22Rv1 (cell line): Measurements from ENCODE around the gene DCTN2.

ENCODE experiments used
- H3K27ac ChIP-seq: fragments of 450-650 bp; 2 replicates; pipeline ENCODE4 v1.5.1; 2017
- ZFX ChIP-seq: fragments of 450-650 bp; IDR thresholded peaks from 2 replicates; pipeline ENCODE4 v1.6.1; 2017; ENCODE audit warnings: antibody characterized with exemption, borderline replicate concordance
- TF ChIP-seq, protein P1 (sequence below): fragments of 450-650 bp; IDR thresholded peaks from 2 replicates; pipeline ENCODE4 v1.5.1; 2017; ENCODE audit warnings: mild to moderate bottlenecking

Gene DCTN2

GRCh38 chr12:57548488-57548887, 1.5 kb upstream of the DCTN2 start:
- TF ChIP-seq ZFX, result no peak
- TF ChIP-seq, protein P1, sequence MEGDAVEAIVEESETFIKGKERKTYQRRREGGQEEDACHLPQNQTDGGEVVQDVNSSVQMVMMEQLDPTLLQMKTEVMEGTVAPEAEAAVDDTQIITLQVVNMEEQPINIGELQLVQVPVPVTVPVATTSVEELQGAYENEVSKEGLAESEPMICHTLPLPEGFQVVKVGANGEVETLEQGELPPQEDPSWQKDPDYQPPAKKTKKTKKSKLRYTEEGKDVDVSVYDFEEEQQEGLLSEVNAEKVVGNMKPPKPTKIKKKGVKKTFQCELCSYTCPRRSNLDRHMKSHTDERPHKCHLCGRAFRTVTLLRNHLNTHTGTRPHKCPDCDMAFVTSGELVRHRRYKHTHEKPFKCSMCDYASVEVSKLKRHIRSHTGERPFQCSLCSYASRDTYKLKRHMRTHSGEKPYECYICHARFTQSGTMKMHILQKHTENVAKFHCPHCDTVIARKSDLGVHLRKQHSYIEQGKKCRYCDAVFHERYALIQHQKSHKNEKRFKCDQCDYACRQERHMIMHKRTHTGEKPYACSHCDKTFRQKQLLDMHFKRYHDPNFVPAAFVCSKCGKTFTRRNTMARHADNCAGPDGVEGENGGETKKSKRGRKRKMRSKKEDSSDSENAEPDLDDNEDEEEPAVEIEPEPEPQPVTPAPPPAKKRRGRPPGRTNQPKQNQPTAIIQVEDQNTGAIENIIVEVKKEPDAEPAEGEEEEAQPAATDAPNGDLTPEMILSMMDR, result no peak
- no peak overlapping the region for H3K27ac ChIP-seq

- TF ChIP-seq ZFX, result no peak
- TF ChIP-seq, protein P1, result no peak
- H3K27ac ChIP-seq, result no peak overlapping the region
These were observed 972 bp upstream of the DCTN2 start for GRCh38 chr12:57548013-57548315.

DNA sequence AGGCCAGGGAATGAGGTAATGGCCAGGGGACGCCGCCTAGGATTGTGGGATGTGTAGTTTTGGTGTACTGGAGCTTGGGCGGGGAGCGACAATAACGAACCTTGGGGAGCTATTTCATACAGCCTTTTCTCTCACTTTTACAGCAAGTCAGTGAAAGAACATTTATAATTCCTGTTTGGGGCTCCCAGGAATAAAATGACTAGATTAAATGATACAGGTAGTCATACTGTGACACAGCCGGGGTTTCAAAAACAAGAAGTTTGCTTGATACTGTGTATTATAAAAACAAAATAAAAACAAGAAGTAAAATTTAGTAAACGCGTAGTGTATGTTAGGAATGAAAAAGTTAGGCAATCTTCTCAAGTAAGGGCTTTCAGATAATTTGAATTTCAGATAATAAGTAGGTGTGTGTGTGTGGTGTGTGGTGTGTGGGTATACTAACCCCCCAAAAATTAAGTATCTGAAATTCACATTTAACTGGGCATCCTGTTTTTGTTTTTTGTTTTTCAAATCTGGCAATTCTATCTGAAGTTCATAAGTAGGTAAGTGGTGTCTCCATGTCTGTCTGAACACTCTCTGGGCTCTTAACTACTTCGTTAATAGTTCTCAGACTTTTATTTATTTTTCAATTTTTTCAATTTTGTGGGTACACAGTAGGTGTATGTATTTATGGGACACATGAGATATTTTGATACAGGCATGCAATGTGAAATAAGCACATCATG, 458 bp upstream of the DCTN2 start:
- peak overlapping the region; percentile 64 for H3K27ac ChIP-seq
- TF ChIP-seq, protein P1, result no peak
- no peak for TF ChIP-seq ZFX

GRCh38 chr12:57545809-57546437, 1.1 kb downstream of the DCTN2 start:
- H3K27ac ChIP-seq, result peak overlapping the region; percentile 64
- TF ChIP-seq ZFX, result no peak
- TF ChIP-seq, protein P1, result no peak

DNA sequence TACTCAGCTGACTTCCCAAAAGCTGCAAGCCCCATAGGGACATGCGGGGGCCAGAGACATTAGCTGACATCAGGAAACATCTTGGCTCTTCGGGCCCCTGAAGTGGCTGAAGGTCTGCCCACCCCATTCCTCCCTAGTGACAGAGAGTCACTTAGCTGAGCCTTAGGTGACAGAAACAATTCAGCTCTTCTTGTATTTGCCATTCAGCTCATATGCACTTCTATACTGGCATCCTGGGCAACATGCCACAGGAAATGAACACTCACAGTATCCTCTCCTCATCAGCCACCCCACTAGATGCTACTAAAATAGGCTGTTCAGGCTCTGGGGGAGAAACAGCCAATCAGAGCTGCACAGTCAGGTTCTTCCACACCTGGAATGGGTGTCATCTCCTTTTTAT, 3.4 kb downstream of the DCTN2 start:
- no peak for TF ChIP-seq ZFX
- TF ChIP-seq, protein P1, result no peak

DNA sequence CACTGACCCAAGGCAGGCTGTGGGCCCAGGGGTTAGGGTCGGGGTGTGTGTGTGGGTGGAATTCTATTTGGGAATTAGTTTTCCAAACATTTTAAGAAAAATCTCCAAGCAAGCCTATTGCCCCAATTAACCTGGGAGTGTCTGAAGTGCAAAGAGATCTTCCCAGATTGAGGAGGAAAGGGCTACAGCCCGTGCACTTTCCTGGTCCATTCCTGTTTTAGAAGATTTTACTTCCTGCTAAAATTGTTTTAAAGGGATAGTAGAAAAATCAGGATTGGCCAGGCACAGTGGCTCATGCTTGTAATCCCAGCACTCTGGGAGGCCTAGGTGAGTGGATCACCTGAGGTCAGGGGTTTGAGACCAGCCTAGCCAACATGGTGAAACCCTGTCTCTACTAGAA, 5.3 kb downstream of the DCTN2 start:
- no peak overlapping the region for H3K27ac ChIP-seq
- no peak for TF ChIP-seq ZFX
- TF ChIP-seq, protein P1, result no peak

More for the DNA sequence above, 3.4 kb downstream of the DCTN2 start:
- H3K27ac ChIP-seq, result no peak overlapping the region

GRCh38 chr12:57541001-57541400, 6.0 kb downstream of the DCTN2 start:
- H3K27ac ChIP-seq, result no peak overlapping the region
- TF ChIP-seq ZFX, result no peak
- TF ChIP-seq, protein P1, result no peak
